22Rv1 (cell line): Measurements from ENCODE around the gene EEIG2.
A peak's percentile ranks its signal among the peaks of the same experiment; 100 is the strongest.

Experiments
- ZFX ChIP-seq: fragments of 450-650 bp; IDR thresholded peaks from 2 replicates; pipeline ENCODE4 v1.6.1; 2017; ENCODE audit warnings: antibody characterized with exemption, borderline replicate concordance
- TF ChIP-seq, protein P1 (sequence below): fragments of 450-650 bp; IDR thresholded peaks from 2 replicates; pipeline ENCODE4 v1.5.1; 2017; ENCODE audit warnings: mild to moderate bottlenecking

DNA sequence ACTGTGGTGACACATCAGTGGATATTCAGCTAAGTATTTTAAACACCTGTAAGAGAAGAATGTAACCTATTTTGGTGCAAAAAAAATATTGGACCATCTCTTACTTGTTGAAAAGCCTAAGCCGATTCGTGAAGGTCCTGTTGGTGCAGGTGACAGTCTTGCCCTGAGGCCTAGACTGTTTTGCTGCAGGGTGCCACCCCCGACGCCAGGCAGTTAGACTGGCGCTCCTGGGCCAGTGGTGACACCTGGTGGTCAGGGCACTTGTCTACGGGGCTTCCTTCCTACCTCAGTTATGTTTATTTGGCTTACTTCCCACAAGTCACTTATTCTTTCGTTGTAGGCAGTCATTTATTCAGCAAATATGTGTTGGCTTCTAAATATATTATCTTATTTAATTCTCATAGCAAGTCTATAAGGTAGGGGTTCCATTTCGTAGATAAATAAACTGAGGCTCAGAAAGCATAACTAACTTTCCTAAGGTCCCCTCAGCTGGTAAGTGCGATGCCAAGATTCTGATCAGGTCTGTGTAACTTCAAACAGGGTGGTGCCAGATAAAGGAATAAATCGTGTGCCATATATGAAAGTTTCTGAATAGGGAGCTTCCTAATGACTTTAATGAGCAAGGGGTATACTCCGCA lies 1.9 kb downstream of the EEIG2 start:
- TF ChIP-seq, protein P1, sequence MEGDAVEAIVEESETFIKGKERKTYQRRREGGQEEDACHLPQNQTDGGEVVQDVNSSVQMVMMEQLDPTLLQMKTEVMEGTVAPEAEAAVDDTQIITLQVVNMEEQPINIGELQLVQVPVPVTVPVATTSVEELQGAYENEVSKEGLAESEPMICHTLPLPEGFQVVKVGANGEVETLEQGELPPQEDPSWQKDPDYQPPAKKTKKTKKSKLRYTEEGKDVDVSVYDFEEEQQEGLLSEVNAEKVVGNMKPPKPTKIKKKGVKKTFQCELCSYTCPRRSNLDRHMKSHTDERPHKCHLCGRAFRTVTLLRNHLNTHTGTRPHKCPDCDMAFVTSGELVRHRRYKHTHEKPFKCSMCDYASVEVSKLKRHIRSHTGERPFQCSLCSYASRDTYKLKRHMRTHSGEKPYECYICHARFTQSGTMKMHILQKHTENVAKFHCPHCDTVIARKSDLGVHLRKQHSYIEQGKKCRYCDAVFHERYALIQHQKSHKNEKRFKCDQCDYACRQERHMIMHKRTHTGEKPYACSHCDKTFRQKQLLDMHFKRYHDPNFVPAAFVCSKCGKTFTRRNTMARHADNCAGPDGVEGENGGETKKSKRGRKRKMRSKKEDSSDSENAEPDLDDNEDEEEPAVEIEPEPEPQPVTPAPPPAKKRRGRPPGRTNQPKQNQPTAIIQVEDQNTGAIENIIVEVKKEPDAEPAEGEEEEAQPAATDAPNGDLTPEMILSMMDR = peak; percentile 93
- no peak for TF ChIP-seq ZFX
